ENCODE data around the gene BST2.

Gene BST2

DNA sequence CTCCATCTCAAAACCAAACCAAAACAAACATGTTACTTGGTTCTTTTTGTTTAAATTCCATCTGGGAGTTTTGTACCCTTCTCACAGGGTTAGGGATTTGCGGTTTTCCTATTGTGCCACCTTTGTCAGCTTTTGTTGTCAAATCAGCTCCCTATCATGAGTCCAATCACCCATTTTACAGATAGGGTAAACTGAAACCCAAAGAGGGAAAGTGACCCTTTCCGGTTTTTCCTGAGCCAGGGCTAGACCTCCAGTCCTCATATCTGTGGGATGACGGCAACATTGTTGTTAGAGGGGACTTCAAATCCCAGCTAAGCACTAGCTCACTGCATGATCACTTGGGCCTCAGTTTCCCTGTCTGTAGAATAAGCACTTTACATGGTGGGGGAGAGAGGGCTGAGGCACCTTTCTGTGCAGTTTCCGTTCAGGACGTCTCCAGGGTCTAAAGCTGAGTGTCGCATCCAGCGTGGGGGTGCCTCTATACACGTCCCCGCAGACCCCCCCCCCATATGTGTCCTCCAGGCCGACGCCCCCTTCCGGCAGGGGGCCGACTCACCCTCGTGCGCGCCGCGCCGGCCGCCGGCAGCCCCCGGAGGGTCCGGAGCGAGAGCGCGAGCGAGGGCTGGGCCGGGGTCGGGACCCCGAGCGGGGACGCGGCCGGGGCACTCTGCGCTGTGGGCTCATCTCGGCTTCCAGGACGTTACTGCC, 15.3 kb downstream of the BST2 start:
- Histone ChIP-seq H3K27ac (ENCODE audit: low read length) (no peak overlapping the region), H3K27me3 (replicated peaks; ENCODE audit: insufficient read depth, low read length) (peaks cover 17% of the 10 kb centered on the region), H3K79me2 (ENCODE audit: low read length) (no peaks in the 10 kb centered on the region), H3F3A (ENCODE audit: insufficient read depth, low read length) (peaks cover 28% of the 10 kb centered on the region), H3K4me3 (ENCODE audit: low read length) (peak overlapping the region; percentile 72), H2AFZ (ENCODE audit: low read length) (peak overlapping the region; percentile 94), H3K4me2 (ENCODE audit: low read depth, low read length) (peak overlapping the region; percentile 95), H3K9me3 (replicated peaks; ENCODE audit: insufficient read depth, low read length) (no peaks in the 10 kb centered on the region), H3K4me1 (ENCODE audit: low read length) (peaks cover 7% of the 10 kb centered on the region; the same call in 1 of the 2 replicates), H4K20me1 (ENCODE audit: insufficient read depth, low read length) (no peaks in the 10 kb centered on the region), H3K36me3 (replicated peaks; ENCODE audit: insufficient read depth, low read length) (no peaks in the 10 kb centered on the region), H3K9me2 (replicated peaks; ENCODE audit: insufficient read depth, low read length) (no peaks in the 10 kb centered on the region), H3K9ac (ENCODE audit: low read length) (no peak overlapping the region; the same call in 1 of the 2 replicates)
- DNase-seq: no peak
- TF ChIP-seq EZH2 (optimal IDR thresholded peaks at IDR 0.05; ENCODE audit: low read depth, low read length) (no peak), EZH2phosphoT487 (IDR thresholded peaks at IDR 0.05; ENCODE audit: low read length) (no peak)
- TF ChIP-seq, protein P1, sequence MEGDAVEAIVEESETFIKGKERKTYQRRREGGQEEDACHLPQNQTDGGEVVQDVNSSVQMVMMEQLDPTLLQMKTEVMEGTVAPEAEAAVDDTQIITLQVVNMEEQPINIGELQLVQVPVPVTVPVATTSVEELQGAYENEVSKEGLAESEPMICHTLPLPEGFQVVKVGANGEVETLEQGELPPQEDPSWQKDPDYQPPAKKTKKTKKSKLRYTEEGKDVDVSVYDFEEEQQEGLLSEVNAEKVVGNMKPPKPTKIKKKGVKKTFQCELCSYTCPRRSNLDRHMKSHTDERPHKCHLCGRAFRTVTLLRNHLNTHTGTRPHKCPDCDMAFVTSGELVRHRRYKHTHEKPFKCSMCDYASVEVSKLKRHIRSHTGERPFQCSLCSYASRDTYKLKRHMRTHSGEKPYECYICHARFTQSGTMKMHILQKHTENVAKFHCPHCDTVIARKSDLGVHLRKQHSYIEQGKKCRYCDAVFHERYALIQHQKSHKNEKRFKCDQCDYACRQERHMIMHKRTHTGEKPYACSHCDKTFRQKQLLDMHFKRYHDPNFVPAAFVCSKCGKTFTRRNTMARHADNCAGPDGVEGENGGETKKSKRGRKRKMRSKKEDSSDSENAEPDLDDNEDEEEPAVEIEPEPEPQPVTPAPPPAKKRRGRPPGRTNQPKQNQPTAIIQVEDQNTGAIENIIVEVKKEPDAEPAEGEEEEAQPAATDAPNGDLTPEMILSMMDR (IDR thresholded peaks at IDR 0.05; ENCODE audit: low read length): no peak

DNA sequence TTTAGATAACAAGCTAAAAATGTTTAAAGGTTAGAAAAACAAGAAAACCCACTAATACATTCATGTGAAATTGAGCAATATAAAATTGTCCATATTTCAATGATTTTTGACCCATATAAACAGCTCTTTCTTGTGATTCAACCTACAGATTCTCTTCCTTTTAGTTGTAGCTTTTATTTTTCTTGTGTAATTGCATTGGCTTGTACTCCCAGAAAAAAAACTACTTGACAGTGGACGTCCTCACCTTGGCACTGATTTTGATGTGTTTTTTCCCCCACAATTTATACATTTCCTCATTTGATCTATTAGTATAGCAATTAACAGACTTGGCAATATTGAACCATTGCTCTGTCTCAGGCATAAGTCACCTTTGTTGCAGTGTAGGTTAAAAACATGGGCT, 16.1 kb downstream of the BST2 start:
- H3K9ac ChIP-seq (ENCODE audit: low read length): no peak overlapping the region
- TF ChIP-seq EZH2 (optimal IDR thresholded peaks at IDR 0.05; ENCODE audit: low read depth, low read length): no peak
- TF ChIP-seq EZH2phosphoT487 (IDR thresholded peaks at IDR 0.05; ENCODE audit: low read length): no peak
- TF ChIP-seq, protein P1 (IDR thresholded peaks at IDR 0.05; ENCODE audit: low read length): no peak
- no peaks in the 10 kb centered on the region for H3K36me3 ChIP-seq (replicated peaks; ENCODE audit: insufficient read depth, low read length)
- peaks cover 7% of the 10 kb centered on the region; the same call in 1 of the 2 replicates for H3K4me1 ChIP-seq (ENCODE audit: low read length)
- H3K79me2 ChIP-seq (ENCODE audit: low read length): no peaks in the 10 kb centered on the region
- H3K9me3 ChIP-seq (replicated peaks; ENCODE audit: insufficient read depth, low read length): no peaks in the 10 kb centered on the region
- no peak overlapping the region for H3K4me3 ChIP-seq (ENCODE audit: low read length)
- no peak for DNase-seq
- H2AFZ ChIP-seq (ENCODE audit: low read length): no peak overlapping the region
- H3K27ac ChIP-seq (ENCODE audit: low read length): no peak overlapping the region
- H4K20me1 ChIP-seq (ENCODE audit: insufficient read depth, low read length): no peaks in the 10 kb centered on the region
- no peaks in the 10 kb centered on the region for H3K9me2 ChIP-seq (replicated peaks; ENCODE audit: insufficient read depth, low read length)
- no peak overlapping the region for H3K4me2 ChIP-seq (ENCODE audit: low read depth, low read length)
- peaks cover 17% of the 10 kb centered on the region for H3K27me3 ChIP-seq (replicated peaks; ENCODE audit: insufficient read depth, low read length)
- peaks cover 27% of the 10 kb centered on the region for H3F3A ChIP-seq (ENCODE audit: insufficient read depth, low read length)

DNA sequence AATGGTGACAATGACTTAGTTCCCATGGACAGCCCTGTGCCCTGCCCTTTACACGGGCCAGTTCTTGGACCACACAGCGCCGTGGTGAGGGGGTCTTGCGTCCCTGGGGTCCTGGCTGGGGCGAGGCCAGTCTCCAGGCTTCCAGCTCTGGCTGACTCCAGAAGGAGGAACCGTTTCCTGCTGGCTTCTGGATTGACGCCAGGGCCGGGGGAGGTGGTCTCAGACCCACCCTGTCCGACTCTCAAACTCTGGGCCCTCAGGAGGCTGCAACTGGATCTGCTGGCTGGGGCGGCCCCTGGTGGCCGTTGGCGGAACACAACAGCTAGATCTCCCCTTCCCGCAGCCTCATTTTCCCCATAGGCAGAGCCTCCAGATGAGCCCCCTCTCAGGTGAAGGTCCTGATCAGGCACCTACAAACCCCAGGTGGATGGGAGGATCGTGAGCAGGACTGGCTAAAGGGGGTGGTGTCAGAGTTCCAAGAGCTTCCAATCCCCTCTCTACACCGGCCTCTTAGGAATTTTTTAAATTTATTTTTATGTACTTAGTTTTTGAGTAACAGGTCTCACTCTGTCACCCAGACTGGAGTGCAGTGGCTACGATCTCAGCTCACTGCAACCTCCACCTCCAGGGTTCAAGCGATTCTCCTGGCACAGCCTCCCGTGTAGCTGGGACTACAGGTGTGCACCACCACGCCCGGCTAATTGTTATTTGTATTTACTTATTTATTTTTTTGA, 19.4 kb downstream of the BST2 start:
- Histone ChIP-seq H2AFZ (ENCODE audit: low read length) (0 out of 2 replicates have a peak overlapping the region, but pooled peaks have one; percentile 3), H3K4me2 (ENCODE audit: low read depth, low read length) (no peak overlapping the region)

More for the DNA sequence above, 19.4 kb downstream of the BST2 start:
- Histone ChIP-seq H4K20me1 (ENCODE audit: insufficient read depth, low read length) (no peaks in the 10 kb centered on the region), H3K9me2 (replicated peaks; ENCODE audit: insufficient read depth, low read length) (no peaks in the 10 kb centered on the region), H3K9me3 (replicated peaks; ENCODE audit: insufficient read depth, low read length) (no peaks in the 10 kb centered on the region), H3K36me3 (replicated peaks; ENCODE audit: insufficient read depth, low read length) (no peaks in the 10 kb centered on the region), H3K27me3 (replicated peaks; ENCODE audit: insufficient read depth, low read length) (peaks cover 17% of the 10 kb centered on the region), H3F3A (ENCODE audit: insufficient read depth, low read length) (0 out of 2 replicates have a peak, but pooled peaks cover 4% of the 10 kb centered on the region), H3K9ac (ENCODE audit: low read length) (no peak overlapping the region), H3K4me3 (ENCODE audit: low read length) (no peak overlapping the region), H3K79me2 (ENCODE audit: low read length) (no peaks in the 10 kb centered on the region), H3K4me1 (ENCODE audit: low read length) (peaks cover 7% of the 10 kb centered on the region), H3K27ac (ENCODE audit: low read length) (no peak overlapping the region)
- DNase-seq: peak; percentile 49
- TF ChIP-seq EZH2 (optimal IDR thresholded peaks at IDR 0.05; ENCODE audit: low read depth, low read length): no peak
- TF ChIP-seq EZH2phosphoT487 (IDR thresholded peaks at IDR 0.05; ENCODE audit: low read length): no peak
- TF ChIP-seq, protein P1 (IDR thresholded peaks at IDR 0.05; ENCODE audit: low read length): peak; percentile 91
